SK-N-SH treated with all-trans-retinoic acid at 6 μM for 48 hours (cell line): Measurements from ENCODE around the gene RAB13.

Source experiments
- ATAC-seq: fragments of 200-7000 bp; cut with Tn5 transposase; 3 replicates; pipeline ENCODE4 v1.9.1; 2020; ENCODE audit warnings: mild to moderate bottlenecking, moderate library complexity
- ARNTL ChIP-seq: fragments of 450-650 bp; formaldehyde crosslinking; IDR thresholded peaks from 2 replicates; pipeline ENCODE4 v1.5.0; 2020; ENCODE audit warnings: low read depth, mild to moderate bottlenecking, moderate library complexity, borderline replicate concordance
- BACH2 ChIP-seq: fragments of 250-450 bp; sonication (Bioruptor Pico); IDR thresholded peaks from 2 replicates; pipeline ENCODE4 v1.9.0; 2021; ENCODE audit warnings: mild to moderate bottlenecking, borderline replicate concordance
- CREB5 ChIP-seq: fragments of 250-450 bp; sonication (Bioruptor Pico); IDR thresholded peaks from 2 replicates; pipeline ENCODE4 v1.5.1; 2020; ENCODE audit warnings: low read depth, mild to moderate bottlenecking, moderate library complexity
- CSDC2 ChIP-seq: fragments of 250-450 bp; sonication (Bioruptor Pico); IDR thresholded peaks from 2 replicates; pipeline ENCODE4 v1.5.0; 2020; ENCODE audit warnings: mild to moderate bottlenecking, moderate library complexity
- ESRRG ChIP-seq: fragments of 250-450 bp; sonication (Bioruptor Pico); IDR thresholded peaks from 2 replicates; pipeline ENCODE4 v1.6.1; 2021; ENCODE audit warnings: mild to moderate bottlenecking
- GLIS3 ChIP-seq: fragments of 250-450 bp; sonication (Bioruptor Pico); IDR thresholded peaks from 2 replicates; pipeline ENCODE4 v1.5.0; 2020; ENCODE audit warnings: mild to moderate bottlenecking, moderate library complexity
- ISL1 ChIP-seq: fragments of 250-450 bp; sonication (Bioruptor Pico); IDR thresholded peaks from 2 replicates; pipeline ENCODE4 v2.1.2; 2022; ENCODE audit warnings: mild to moderate bottlenecking, moderate library complexity
- OSR1 ChIP-seq: fragments of 250-450 bp; sonication (Bioruptor Pico); IDR thresholded peaks from 2 replicates; pipeline ENCODE4 v1.8.0; 2022; ENCODE audit warnings: moderate library complexity, mild to moderate bottlenecking, inconsistent platforms
- PATZ1 ChIP-seq: fragments of 250-450 bp; sonication (Bioruptor Pico); IDR thresholded peaks from 2 replicates; pipeline ENCODE4 v1.8.0; 2020; ENCODE audit warnings: mild to moderate bottlenecking, moderate library complexity, borderline replicate concordance
- POU6F1 ChIP-seq: fragments of 250-450 bp; sonication (Bioruptor Pico); IDR thresholded peaks from 2 replicates; pipeline ENCODE4 v1.8.0; 2021; ENCODE audit warnings: low read depth, mild to moderate bottlenecking, moderate library complexity, borderline replicate concordance
- PPARA ChIP-seq: fragments of 250-450 bp; sonication (Bioruptor Pico); IDR thresholded peaks from 2 replicates; pipeline ENCODE4 v1.5.0; 2020; ENCODE audit warnings: mild to moderate bottlenecking, borderline replicate concordance
- RARB ChIP-seq: fragments of 250-450 bp; sonication (Bioruptor Pico); IDR thresholded peaks from 2 replicates; pipeline ENCODE4 v1.8.0; 2021; ENCODE audit warnings: mild to moderate bottlenecking, moderate library complexity
- SNAI2 ChIP-seq: fragments of 250-450 bp; sonication (Bioruptor Pico); IDR thresholded peaks from 2 replicates; pipeline ENCODE4 v1.5.0; 2020; ENCODE audit warnings: mild to moderate bottlenecking, moderate library complexity
- TCF4 ChIP-seq: fragments of 250-450 bp; sonication (Bioruptor Pico); IDR thresholded peaks from 2 replicates; pipeline ENCODE4 v1.8.0; 2021; ENCODE audit warnings: mild to moderate bottlenecking, moderate library complexity, borderline replicate concordance
- TOX ChIP-seq: fragments of 250-450 bp; sonication (Bioruptor Pico); IDR thresholded peaks from 2 replicates; pipeline ENCODE4 v1.8.0; 2021; ENCODE audit warnings: mild to moderate bottlenecking, moderate library complexity, borderline replicate concordance
- TSHZ2 ChIP-seq: fragments of 250-450 bp; sonication (Bioruptor Pico); IDR thresholded peaks from 2 replicates; pipeline ENCODE4 v1.5.0; 2020; ENCODE audit warnings: mild to moderate bottlenecking, moderate library complexity
- ZC3H10 ChIP-seq: fragments of 250-450 bp; sonication (Bioruptor Pico); IDR thresholded peaks from 2 replicates; pipeline ENCODE4 v1.5.1; 2021; ENCODE audit warnings: mild to moderate bottlenecking, moderate library complexity
- ZFP3 ChIP-seq: fragments of 250-450 bp; sonication (Bioruptor Pico); IDR thresholded peaks from 2 replicates; pipeline ENCODE4 v1.5.0; 2020; ENCODE audit warnings: mild to moderate bottlenecking, moderate library complexity
- ZFP30 ChIP-seq: fragments of 450-650 bp; formaldehyde crosslinking; IDR thresholded peaks from 2 replicates; pipeline ENCODE4 v1.5.0; 2022; ENCODE audit warnings: mild to moderate bottlenecking, moderate library complexity
- ZNF70 ChIP-seq: fragments of 450-650 bp; formaldehyde crosslinking; IDR thresholded peaks from 2 replicates; pipeline ENCODE4 v1.5.0; 2020; ENCODE audit warnings: mild to moderate bottlenecking, moderate library complexity
- ZNF8 ChIP-seq: fragments of 450-650 bp; formaldehyde crosslinking; IDR thresholded peaks from 2 replicates; pipeline ENCODE4 v1.5.0; 2020; ENCODE audit warnings: mild to moderate bottlenecking, moderate library complexity

RAB13 gene

GRCh38 chr1:153938996-153939395 is 47.1 kb downstream of the RAB13 start (continued):
- TF ChIP-seq GLIS3 = no peak

GRCh38 chr1:153937331-153937730 is 48.8 kb downstream of the RAB13 start:
- ATAC-seq = no peak
- TF ChIP-seq PPARA (CRISPR knock-in tag) (no peak), POU6F1 (CRISPR knock-in tag) (no peak), RARB (CRISPR knock-in tag) (no peak), SNAI2 (no peak), PATZ1 (CRISPR knock-in tag) (no peak), ZFP3 (no peak), ISL1 (no peak), BACH2 (CRISPR knock-in tag) (no peak), ZC3H10 (no peak), ZNF8 (CRISPR knock-in tag) (no peak), CREB5 (CRISPR knock-in tag) (no peak), TSHZ2 (CRISPR knock-in tag) (no peak), ESRRG (CRISPR knock-in tag) (no peak), OSR1 (no peak), ZNF70 (CRISPR knock-in tag) (no peak), ARNTL (CRISPR knock-in tag) (no peak), GLIS3 (no peak), CSDC2 (CRISPR knock-in tag) (no peak), ZFP30 (CRISPR knock-in tag) (no peak), TCF4 (CRISPR knock-in tag) (no peak)

- no peak for TF ChIP-seq ZNF8 (CRISPR knock-in tag)
- TF ChIP-seq ARNTL (CRISPR knock-in tag) = no peak
- TF ChIP-seq GLIS3 = no peak
- no peak for TF ChIP-seq BACH2 (CRISPR knock-in tag)
- TF ChIP-seq ZFP30 (CRISPR knock-in tag) = no peak
- TF ChIP-seq TOX (CRISPR knock-in tag) = no peak
- no peak for ATAC-seq
These were observed 49.9 kb downstream of the RAB13 start for GRCh38 chr1:153936011-153936802.

- ATAC-seq = no peak
- TF ChIP-seq RARB (CRISPR knock-in tag) (no peak), ZNF70 (CRISPR knock-in tag) (no peak), TCF4 (CRISPR knock-in tag) (no peak), PPARA (CRISPR knock-in tag) (no peak), CREB5 (CRISPR knock-in tag) (no peak), GLIS3 (no peak)
- TF ChIP-seq, all 23 proteins: peak for 0
These were observed 51.4 kb downstream of the RAB13 start for GRCh38 chr1:153934746-153935145.
